Stimulated activated CD8-positive, alpha-beta memory T cell treated with anti-CD3 and anti-CD28 coated beads, Interleukin-2, amount 100 ng/mL, for 1 hour (primary cell): ENCODE measurements around the gene INSR.
"Not testable (repeated sequence)": the region's sequence is repeated elsewhere in the genome, so short reads cannot be mapped to it uniquely, and the experiment has no call there.

Experiments
- DNase-seq, 2 donors: peaks; one replicate each; pipeline ENCODE4 v3.0.0-alpha.2; 2020; ENCODE audit warnings: low read depth in 2 of 2

INSR gene

GRCh38 chr19:7293762-7294557 lies at the start of gene INSR:
Gene INSR (minus strand): TSS chr19:7294414. CDS start chr19:7293891, 523 bp downstream.
- no peak for DNase-seq

- no peak for DNase-seq
Measured at GRCh38 chr19:7342143-7342542, 47.9 kb upstream of the INSR start.

GRCh38 chr19:7340959-7341837 lies 47.0 kb upstream of the INSR start:
- peak; percentile 75 to 78 for DNase-seq

- no peak for DNase-seq
Measured at GRCh38 chr19:7337380-7338194, 43.4 kb upstream of the INSR start.

- no peak for DNase-seq
Measured at GRCh38 chr19:7336321-7336973, 42.2 kb upstream of the INSR start.

- no peak for DNase-seq
Measured at GRCh38 chr19:7333198-7334118, 39.2 kb upstream of the INSR start.

- DNase-seq: no peak
Measured at GRCh38 chr19:7331446-7331845, 37.2 kb upstream of the INSR start.

- DNase-seq: no peak
Measured at GRCh38 chr19:7328647-7329046, 34.4 kb upstream of the INSR start.

- no peak for DNase-seq
Measured at GRCh38 chr19:7327802-7328201, 33.6 kb upstream of the INSR start.

- DNase-seq: no peak
Measured at GRCh38 chr19:7326105-7326877, 32.1 kb upstream of the INSR start.

GRCh38 chr19:7318176-7318575 lies 24.0 kb upstream of the INSR start:
- DNase-seq: no peak

- DNase-seq: no peak
Measured at GRCh38 chr19:7312816-7313215, 18.6 kb upstream of the INSR start.

- no peak for DNase-seq
Measured at GRCh38 chr19:7311911-7312310, 17.7 kb upstream of the INSR start.

GRCh38 chr19:7308327-7308726 lies 14.1 kb upstream of the INSR start:
- DNase-seq: not testable (repeated sequence)

- DNase-seq: no peak
Measured at GRCh38 chr19:7307590-7308218, 13.5 kb upstream of the INSR start.

- no peak for DNase-seq
Measured at GRCh38 chr19:7304200-7304599, 10.0 kb upstream of the INSR start.

GRCh38 chr19:7303470-7303869 lies 9.3 kb upstream of the INSR start:
- DNase-seq: no peak

- no peak for DNase-seq
Measured at GRCh38 chr19:7301525-7301924, 7.3 kb upstream of the INSR start.

GRCh38 chr19:7297742-7298141 lies 3.5 kb upstream of the INSR start:
- DNase-seq: no peak
